WTC11 (cell line): ENCODE results near the gene DMC1.

Source experiments
- CTCF ChIP-seq: fragments of 200-600 bp; IDR thresholded peaks from 2 replicates; pipeline ENCODE4 v1.8.0; 2022; ENCODE audit warnings: antibody characterized with exemption
- IRF1 ChIP-seq: sonication (generic); formaldehyde crosslinking; IDR thresholded peaks from 2 replicates; pipeline ENCODE4 v1.8.0; 2023; ENCODE audit warnings: missing genetic modification reagents
- ZNF232 ChIP-seq: sonication (generic); formaldehyde crosslinking; IDR thresholded peaks from 2 replicates; pipeline ENCODE4 v1.8.0; 2022; ENCODE audit warnings: mild to moderate bottlenecking, missing genetic modification reagents

- TF ChIP-seq CTCF (no peak), ZNF232 (CRISPR knock-in tag) (no peak), IRF1 (no peak)
Observed at GRCh38 chr22:38599466-38599865, 29.5 kb upstream of the DMC1 start.
